ENCODE measurements around the gene CDC42SE2.
"Not testable (repeated sequence)": the region's sequence is repeated elsewhere in the genome, so short reads cannot be mapped to it uniquely, and the experiment has no call there.

DNA sequence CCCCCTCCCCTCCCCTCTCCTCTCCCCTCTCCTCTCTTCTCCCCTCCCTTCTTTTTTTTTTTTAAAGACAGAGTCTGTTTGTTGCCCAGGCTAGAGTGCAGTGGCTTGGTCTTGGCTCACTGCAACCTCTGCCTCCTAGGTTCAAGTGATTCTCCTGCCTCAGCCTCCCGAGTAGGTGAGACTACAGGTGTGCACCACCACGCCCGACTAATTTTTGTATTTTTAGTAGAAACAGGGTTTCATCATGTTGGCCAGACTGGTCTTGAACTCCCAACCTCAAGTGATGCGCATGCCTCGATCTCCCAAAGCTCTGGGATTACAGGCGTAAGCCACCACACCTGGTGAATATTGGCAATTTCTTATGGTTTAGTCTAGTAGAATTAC, 14.9 kb downstream of the CDC42SE2 start:
- TF ChIP-seq POLR2A, TAF1, POLR2AphosphoS5 (IDR thresholded peaks at IDR 0.05; ENCODE audit: low read depth, low read length): not testable (repeated sequence)
